Measurements from ENCODE around the gene STPG1.

The STPG1 gene

GRCh38 chr1:24331961-24332673 lies 81.5 kb downstream of the STPG1 start:
- no peak for TF ChIP-seq CTCF (IDR thresholded peaks at IDR 0.05)

GRCh38 chr1:24329797-24330543 lies 83.6 kb downstream of the STPG1 start:
- no peak for TF ChIP-seq CTCF (IDR thresholded peaks at IDR 0.05)

GRCh38 chr1:24329331-24329730 lies 84.3 kb downstream of the STPG1 start:
- TF ChIP-seq CTCF (IDR thresholded peaks at IDR 0.05): no peak

GRCh38 chr1:24327891-24328290 lies 85.7 kb downstream of the STPG1 start:
- no peak for TF ChIP-seq CTCF (IDR thresholded peaks at IDR 0.05)

- no peak for TF ChIP-seq CTCF (IDR thresholded peaks at IDR 0.05)
Measured at GRCh38 chr1:24327486-24327885, 86.1 kb downstream of the STPG1 start.

GRCh38 chr1:24325587-24326449 lies 87.8 kb downstream of the STPG1 start:
- TF ChIP-seq CTCF (IDR thresholded peaks at IDR 0.05): no peak

GRCh38 chr1:24324903-24325302 lies 88.7 kb downstream of the STPG1 start:
- no peak for TF ChIP-seq CTCF (IDR thresholded peaks at IDR 0.05)

Measured in LNCAP (cell line).